ENCODE measurements around the gene EZR.

The EZR gene

GRCh38 chr6:158778005-158778527 is 41.1 kb downstream of the EZR start:
- peaks cover 99% of the 10 kb centered on the region for H3K36me3 ChIP-seq (ENCODE audit: insufficient read depth, low read length)
- H3K9me3 ChIP-seq (ENCODE audit: low read length): no peaks in the 10 kb centered on the region
- no peak overlapping the region for H3K4me2 ChIP-seq (ENCODE audit: low read length)
- H2AFZ ChIP-seq (ENCODE audit: low read length): no peak overlapping the region
- no peaks in the 10 kb centered on the region for H3K4me1 ChIP-seq (ENCODE audit: insufficient read depth, low read length, severe bottlenecking)
- TF ChIP-seq CTCF (IDR thresholded peaks at IDR 0.05; ENCODE audit: low read length) (no peak), EZH2 (IDR thresholded peaks at IDR 0.05; ENCODE audit: borderline replicate concordance, low read length) (no peak)
- 0 out of 2 replicates have a peak, but pooled peaks cover 3% of the 10 kb centered on the region for H4K20me1 ChIP-seq (ENCODE audit: insufficient read depth, low read length)
- H3K27ac ChIP-seq (ENCODE audit: low read depth, low read length, poor library complexity, severe bottlenecking): no peak overlapping the region
- no peaks in the 10 kb centered on the region for H3K27me3 ChIP-seq (ENCODE audit: insufficient read depth, low read length)
- H3K9me2 ChIP-seq (ENCODE audit: low read depth, low read length): no peaks in the 10 kb centered on the region
- H3K79me2 ChIP-seq (ENCODE audit: insufficient read depth, low read length): no peaks in the 10 kb centered on the region
- no peak overlapping the region for H3K9ac ChIP-seq (ENCODE audit: low read length)
- no peaks in the 10 kb centered on the region for H3F3A ChIP-seq (ENCODE audit: insufficient read depth, low read length)
- no peak overlapping the region for H3K4me3 ChIP-seq (ENCODE audit: low read depth, low read length, poor library complexity, severe bottlenecking)

GRCh38 chr6:158777510-158777909 is 41.7 kb downstream of the EZR start:
- TF ChIP-seq CTCF (IDR thresholded peaks at IDR 0.05; ENCODE audit: low read length) (no peak), EZH2 (IDR thresholded peaks at IDR 0.05; ENCODE audit: borderline replicate concordance, low read length) (no peak)
- Histone ChIP-seq H2AFZ (ENCODE audit: low read length) (no peak overlapping the region), H3K4me3 (ENCODE audit: low read depth, low read length, poor library complexity, severe bottlenecking) (no peak overlapping the region), H3K36me3 (ENCODE audit: insufficient read depth, low read length) (peaks cover 99% of the 10 kb centered on the region), H4K20me1 (ENCODE audit: insufficient read depth, low read length) (0 out of 2 replicates have a peak, but pooled peaks cover 3% of the 10 kb centered on the region), H3K27me3 (ENCODE audit: insufficient read depth, low read length) (no peaks in the 10 kb centered on the region), H3K9ac (ENCODE audit: low read length) (no peak overlapping the region), H3K9me2 (ENCODE audit: low read depth, low read length) (no peaks in the 10 kb centered on the region), H3K4me1 (ENCODE audit: insufficient read depth, low read length, severe bottlenecking) (no peaks in the 10 kb centered on the region), H3F3A (ENCODE audit: insufficient read depth, low read length) (no peaks in the 10 kb centered on the region), H3K9me3 (ENCODE audit: low read length) (no peaks in the 10 kb centered on the region), H3K4me2 (ENCODE audit: low read length) (no peak overlapping the region), H3K79me2 (ENCODE audit: insufficient read depth, low read length) (no peaks in the 10 kb centered on the region), H3K27ac (ENCODE audit: low read depth, low read length, poor library complexity, severe bottlenecking) (no peak overlapping the region)

- H3K9me3 ChIP-seq (ENCODE audit: low read length): no peaks in the 10 kb centered on the region
- no peaks in the 10 kb centered on the region for H3F3A ChIP-seq (ENCODE audit: insufficient read depth, low read length)
- no peaks in the 10 kb centered on the region for H3K4me1 ChIP-seq (ENCODE audit: insufficient read depth, low read length, severe bottlenecking)
- H3K4me2 ChIP-seq (ENCODE audit: low read length): no peak overlapping the region
- H3K9me2 ChIP-seq (ENCODE audit: low read depth, low read length): no peaks in the 10 kb centered on the region
- H2AFZ ChIP-seq (ENCODE audit: low read length): no peak overlapping the region
- no peak overlapping the region for H3K9ac ChIP-seq (ENCODE audit: low read length)
- H3K4me3 ChIP-seq (ENCODE audit: low read depth, low read length, poor library complexity, severe bottlenecking): no peak overlapping the region
- H3K27me3 ChIP-seq (ENCODE audit: insufficient read depth, low read length): no peaks in the 10 kb centered on the region
- peaks cover 99% of the 10 kb centered on the region for H3K36me3 ChIP-seq (ENCODE audit: insufficient read depth, low read length)
- TF ChIP-seq EZH2 (IDR thresholded peaks at IDR 0.05; ENCODE audit: borderline replicate concordance, low read length): no peak
- TF ChIP-seq CTCF (IDR thresholded peaks at IDR 0.05; ENCODE audit: low read length): no peak
- H3K79me2 ChIP-seq (ENCODE audit: insufficient read depth, low read length): no peaks in the 10 kb centered on the region
- H3K27ac ChIP-seq (ENCODE audit: low read depth, low read length, poor library complexity, severe bottlenecking): no peak overlapping the region
- H4K20me1 ChIP-seq (ENCODE audit: insufficient read depth, low read length): 0 out of 2 replicates have a peak, but pooled peaks cover 3% of the 10 kb centered on the region
These were observed 42.4 kb downstream of the EZR start for GRCh38 chr6:158776737-158777136.
